Panc1 (cell line): ENCODE data around the gene MUC7. TPM values are rescaled to one million over a fixed set of nuclear protein-coding genes. Genes with fewer than 3 reads are reported as not detected.

Source experiments
- ATAC-seq: fragments of 200-7000 bp; cut with Tn5 transposase; 2 replicates; pipeline ENCODE4 v1.9.1; 2020; ENCODE audit warnings: mild to moderate bottlenecking, moderate library complexity
- BruUV-seq: library from RNA; stranded (reverse); fragments of 400-500 nt; replicated peaks from 2 replicates; lab custom pipeline; 2021; lab: Mats Ljungman, UMichigan
- CTCF ChIA-PET: fragments of 300-600 bp; sonication (Branson Sonifier 250); formaldehyde crosslinking; loops from one replicate; lab custom pipeline; 2022; ENCODE audit warnings: antibody characterized with exemption; lab: Charles Lee
- POLR2A ChIA-PET: fragments of 300-600 bp; sonication (Branson Sonifier 250); formaldehyde crosslinking; loops from one replicate; lab custom pipeline; 2022; ENCODE audit warnings: antibody characterized with exemption; lab: Charles Lee
- DNase-seq: peaks from one replicate; pipeline ENCODE4 v3.0.0-alpha.2; 2010; ENCODE audit warnings: low read depth, low spot score
- H3K27ac ChIP-seq: 2 replicates; pipeline ENCODE4 v1.5.1; 2011; ENCODE audit warnings: mild to moderate bottlenecking, low read length, inconsistent platforms
- H3K27me3 ChIP-seq: fragments of 200-500 bp; sonication (Bioruptor generic); 2 replicates; pipeline ENCODE4 v1.6.0; 2014; ENCODE audit warnings: low read length, inconsistent platforms; ENCODE audit not compliant: control insufficient read depth, insufficient read depth
- H3K36me3 ChIP-seq: fragments of 200-500 bp; sonication (Bioruptor generic); 2 replicates; pipeline ENCODE4 v1.5.1; 2014; ENCODE audit warnings: inconsistent platforms, mild to moderate bottlenecking, low read length, moderate library complexity; ENCODE audit not compliant: control insufficient read depth, insufficient read depth
- H3K4me1 ChIP-seq: 2 replicates; pipeline ENCODE4 v1.5.1; 2011; ENCODE audit warnings: inconsistent platforms, mild to moderate bottlenecking, low read length, moderate library complexity; ENCODE audit not compliant: control insufficient read depth, insufficient read depth
- H3K4me3 ChIP-seq, 2 experiments: 2 replicates each; pipeline ENCODE4 v1.5.1; 2011 to 2012; ENCODE audit warnings: low read depth in 2 of 2, low read length in 2 of 2, mild to moderate bottlenecking in 2 of 2, inconsistent platforms in 1 of 2, moderate library complexity in 1 of 2
- H3K9me3 ChIP-seq: fragments of 200-500 bp; sonication (Bioruptor generic); 2 replicates; pipeline ENCODE4 v1.5.1; 2014; ENCODE audit warnings: low read depth, mild to moderate bottlenecking, inconsistent platforms, low read length, moderate library complexity; ENCODE audit not compliant: control insufficient read depth, insufficient read depth
- CTCF ChIP-seq: fragments of 450-650 bp; IDR thresholded peaks from 2 replicates; pipeline ENCODE4 v1.5.1; 2017; ENCODE audit warnings: mild to moderate bottlenecking
- POLR2AphosphoS5 ChIP-seq: IDR thresholded peaks from 2 replicates; pipeline ENCODE4 v1.6.1; 2012; ENCODE audit warnings: mild to moderate bottlenecking, low read depth, low read length, moderate library complexity
- REST ChIP-seq, 2 experiments: IDR thresholded peaks; 2 replicates each; pipeline ENCODE4 v1.6.1; 2011 to 2012; ENCODE audit warnings: low read depth in 2 of 2, control low read depth in 1 of 2, low read length in 1 of 2, mild to moderate bottlenecking in 1 of 2, moderate library complexity in 1 of 2; ENCODE audit not compliant: insufficient read depth in 1 of 2
- in situ Hi-C: cut with HindIII; loops from 2 replicates; pipeline ENCODE4 v1.10.0; 2016; ENCODE audit warnings: low sequenced_read_pairs, low pct_unique_long_range_greater_than_20kb
- intact Hi-C: fragments of 100-400 bp; cut with micrococcal nuclease; formaldehyde crosslinking; loops from one replicate; pipeline ENCODE4 v1.10.0; 2022; ENCODE audit not compliant: unreplicated experiment
- total RNA-seq: library from RNA; stranded (reverse); gene quantifications from one replicate; pipeline ENCODE4 v1.2.1, GENCODE V29; 2021; ENCODE audit not compliant: unreplicated experiment

Gene MUC7
- total RNA-seq, 1 experiment from 2014 or later: not detected

GRCh38 chr4:70504733-70505132 is 32.7 kb downstream of the MUC7 start:
- H3K4me1 ChIP-seq: no peaks in the 10 kb centered on the region
- no peak for ATAC-seq
- no TSS peak for BruUV-seq
- no peak overlapping the region for H3K4me3 ChIP-seq
- intact Hi-C loops (loop anchor here (10.0 kb wide), 2 partner anchors 320 to 610 kb away; no protein-coding TSS in a partner anchor), in situ Hi-C loops (no loop called here)
- ChIA-PET POLR2A (no interaction called here), CTCF (interaction anchor here (0.7 kb wide), 1 partner anchor 235 kb away, joined by 5 read pairs; no protein-coding TSS in a partner anchor)
- H3K27me3 ChIP-seq: no peaks in the 10 kb centered on the region
- no peak for TF ChIP-seq POLR2AphosphoS5
- H3K9me3 ChIP-seq: no peaks in the 10 kb centered on the region
- H3K36me3 ChIP-seq: no peaks in the 10 kb centered on the region
- DNase-seq: no peak
- no peak overlapping the region for H3K27ac ChIP-seq

GRCh38 chr4:70505151-70505748 is 33.3 kb downstream of the MUC7 start:
- no peak overlapping the region for H3K4me3 ChIP-seq

More at GRCh38 chr4:70505151-70505748, 33.3 kb downstream of the MUC7 start:
- intact Hi-C loops: loop anchor here (10.0 kb wide), 2 partner anchors 320 to 610 kb away; no protein-coding TSS in a partner anchor
- Histone ChIP-seq H3K4me1 (no peaks in the 10 kb centered on the region), H3K27me3 (no peaks in the 10 kb centered on the region), H3K9me3 (no peaks in the 10 kb centered on the region), H3K27ac (no peak overlapping the region), H3K36me3 (no peaks in the 10 kb centered on the region)
- POLR2A ChIA-PET: no interaction called here
- CTCF ChIA-PET: no interaction called here
- DNase-seq (peak; percentile 39), ATAC-seq (no peak)
- BruUV-seq: no TSS peak
- peak; percentile 91 for TF ChIP-seq CTCF
- TF ChIP-seq REST (IDR thresholded peaks at IDR 0.05; ENCODE audit: insufficient read depth in 1 of 2, low read depth in 2 of 2, low read length in 1 of 2): no peak
- in situ Hi-C loops: no loop called here
